HG03571 (cell line): ENCODE data around the gene DNAH2.
"Not testable (repeated sequence)": the region's sequence is repeated elsewhere in the genome, so short reads cannot be mapped to it uniquely, and the experiment has no call there.

Experiments
- ATAC-seq: cut with Tn5 transposase; IDR thresholded peaks from one replicate; pipeline ENCODE4 v1.9.1; 2021; ENCODE audit not compliant: unreplicated experiment

The DNAH2 gene

GRCh38 chr17:7774055-7774521 lies 56.5 kb downstream of the DNAH2 start:
- no peak for ATAC-seq

GRCh38 chr17:7775051-7775450 lies 57.5 kb downstream of the DNAH2 start:
- ATAC-seq: no peak

- no peak for ATAC-seq
Measured at GRCh38 chr17:7777017-7777416, 59.5 kb downstream of the DNAH2 start.

- ATAC-seq: no peak
Measured at GRCh38 chr17:7780736-7781135, 63.2 kb downstream of the DNAH2 start.

- no peak for ATAC-seq
Measured at GRCh38 chr17:7781429-7781828, 63.9 kb downstream of the DNAH2 start.

- no peak for ATAC-seq
Measured at GRCh38 chr17:7782240-7782639, 64.7 kb downstream of the DNAH2 start.

GRCh38 chr17:7786866-7787265 lies 69.3 kb downstream of the DNAH2 start:
- ATAC-seq: no peak

- ATAC-seq: no peak
Measured at GRCh38 chr17:7789131-7789530, 71.6 kb downstream of the DNAH2 start.

- ATAC-seq: no peak
Measured at GRCh38 chr17:7790150-7790549, 72.6 kb downstream of the DNAH2 start.

GRCh38 chr17:7792611-7793010 lies 75.1 kb downstream of the DNAH2 start:
- no peak for ATAC-seq

GRCh38 chr17:7794075-7794663 lies 76.6 kb downstream of the DNAH2 start:
- ATAC-seq: no peak

GRCh38 chr17:7797976-7798375 lies 80.4 kb downstream of the DNAH2 start:
- ATAC-seq: no peak

GRCh38 chr17:7798839-7799238 lies 81.3 kb downstream of the DNAH2 start:
- ATAC-seq: no peak

GRCh38 chr17:7803981-7804380 lies 86.4 kb downstream of the DNAH2 start:
- no peak for ATAC-seq

- ATAC-seq: no peak
Measured at GRCh38 chr17:7806587-7806986, 89.0 kb downstream of the DNAH2 start.

GRCh38 chr17:7807206-7807605 lies 89.7 kb downstream of the DNAH2 start:
- ATAC-seq: no peak

- ATAC-seq: no peak
Measured at GRCh38 chr17:7809086-7809790, 91.7 kb downstream of the DNAH2 start.

GRCh38 chr17:7809791-7810343 lies 92.3 kb downstream of the DNAH2 start:
- ATAC-seq: not testable (repeated sequence)

- no peak for ATAC-seq
Measured at GRCh38 chr17:7811251-7811650, 93.7 kb downstream of the DNAH2 start.

- ATAC-seq: no peak
Measured at GRCh38 chr17:7814969-7815368, 97.4 kb downstream of the DNAH2 start.

- ATAC-seq: no peak
Measured at GRCh38 chr17:7816926-7817642, 99.5 kb downstream of the DNAH2 start.

GRCh38 chr17:7817643-7817964 lies 100.1 kb downstream of the DNAH2 start:
- ATAC-seq: no peak
